Natural killer cell (primary cell): Measurements from ENCODE around the gene ZNF716. TPM values are rescaled to one million over a fixed set of nuclear protein-coding genes. Genes with fewer than 3 reads are reported as not detected.

Experiments
- ATAC-seq, 3 donors: fragments of 150-1000 bp in 2 of 3; fragments of 200-7000 bp in 1 of 3; cut with Tn5 transposase; 1 replicate in 1 of 3; 2 replicates in 2 of 3; pipeline ENCODE4 v1.10.0; 2021; ENCODE audit warnings: mild to moderate bottlenecking in 2 of 3, moderate library complexity in 2 of 3
- DNase-seq, 2 donors: peaks; one replicate each; pipeline versions ENCODE4 v3.0.0 to v3.0.0-alpha.2; 2013 to 2021; ENCODE audit warnings: mixed read lengths in 1 of 2
- H3K27ac ChIP-seq: one replicate; pipeline ENCODE4 v1.5.1; 2013; ENCODE audit warnings: mild to moderate bottlenecking, low read length
- H3K27me3 ChIP-seq: one replicate; pipeline ENCODE4 v1.6.1; 2013; ENCODE audit warnings: low read length; ENCODE audit not compliant: control insufficient read depth, insufficient read depth
- H3K36me3 ChIP-seq: one replicate; pipeline ENCODE4 v1.6.1; 2013; ENCODE audit warnings: low read length; ENCODE audit not compliant: control insufficient read depth, insufficient read depth
- H3K4me1 ChIP-seq: one replicate; pipeline ENCODE4 v1.6.1; 2013; ENCODE audit warnings: low read length; ENCODE audit not compliant: control insufficient read depth, insufficient read depth
- H3K4me3 ChIP-seq: one replicate; pipeline ENCODE4 v1.5.1; 2013; ENCODE audit warnings: low read length
- H3K9me3 ChIP-seq: one replicate; pipeline ENCODE4 v1.6.1; 2013; ENCODE audit warnings: low read length; ENCODE audit not compliant: control insufficient read depth, insufficient read depth
- H3K27ac Mint-ChIP-seq, 2 donors: one replicate each; pipeline ENCODE4 v1.8.0; 2022; ENCODE audit warnings: mild to moderate bottlenecking in 2 of 2, mixed read lengths in 2 of 2, moderate library complexity in 1 of 2
- H3K27me3 Mint-ChIP-seq, 2 donors: one replicate each; pipeline ENCODE4 v1.8.0; 2022; ENCODE audit warnings: low read depth in 2 of 2, mixed read lengths in 2 of 2
- H3K36me3 Mint-ChIP-seq: one replicate; pipeline ENCODE4 v1.8.0; 2022; ENCODE audit warnings: mixed read lengths
- H3K4me1 Mint-ChIP-seq, 2 donors: one replicate each; pipeline ENCODE4 v1.8.0; 2022; ENCODE audit warnings: mixed read lengths in 2 of 2
- H3K4me3 Mint-ChIP-seq: one replicate; pipeline ENCODE4 v1.8.0; 2022; ENCODE audit warnings: mild to moderate bottlenecking, moderate library complexity, mixed read lengths
- H3K9me3 Mint-ChIP-seq, 2 donors: one replicate each; pipeline ENCODE4 v1.8.0; 2022; ENCODE audit warnings: mixed read lengths in 2 of 2
- WGBS: methylation state at CpG from one replicate; pipeline ENCODE4 v1.1.7; 2013; ENCODE audit warnings: missing lambda C conversion rate; ENCODE audit not compliant: insufficient coverage; 5-methylcytosine and 5-hydroxymethylcytosine counted together
- intact Hi-C: fragments of 100-400 bp; cut with micrococcal nuclease; formaldehyde crosslinking; loops from one replicate; pipeline ENCODE4 v1.14.2; 2022
- total RNA-seq, 4 donors: library from RNA; stranded (reverse); fragments of 120-200 nt in 1 of 4; gene quantifications; one replicate each; pipeline versions ENCODE4 v1.2.3 to v1.2.4, GENCODE V29; 2013 to 2022
- TF ChIP-seq, protein P1 (sequence below): fragments of 200-600 bp; IDR thresholded peaks from one replicate; pipeline ENCODE4 v1.8.0; 2022; ENCODE audit warnings: antibody characterized with exemption

Gene ZNF716
- total RNA-seq, 3 donors from 2014 or later (not counting 1 experiment from before 2014, with no cell fraction given) = not detected

DNA sequence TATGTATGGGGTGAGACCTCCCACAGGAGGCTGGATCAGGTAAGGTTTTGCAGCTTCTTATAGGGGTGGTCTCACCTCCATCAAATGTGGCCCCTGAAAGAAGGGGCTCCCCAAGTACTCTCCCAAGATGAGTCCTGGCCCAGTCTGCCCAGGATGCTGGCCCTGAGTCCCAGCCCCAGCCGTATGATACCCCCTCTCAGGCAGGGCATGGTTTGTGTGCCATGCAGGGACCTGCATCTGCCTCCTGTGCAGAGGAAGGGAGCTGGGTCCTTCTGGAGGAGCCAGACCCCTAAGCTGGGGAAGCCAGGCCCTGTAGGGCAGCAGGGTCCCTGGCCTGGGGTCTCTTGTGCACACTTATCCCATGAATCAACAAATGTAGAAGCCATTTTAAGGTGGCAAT lies 35.1 kb upstream of the ZNF716 start:
- Histone ChIP-seq H3K27ac (no peak overlapping the region), H3K9me3 (peaks cover 13% of the 10 kb centered on the region), H3K4me3 (no peak overlapping the region), H3K4me1 (no peaks in the 10 kb centered on the region), H3K36me3 (no peaks in the 10 kb centered on the region), H3K27me3 (no peaks in the 10 kb centered on the region)
- H3K27me3 Mint-ChIP-seq = no peaks in the 10 kb centered on the region
- intact Hi-C loops = no loop called here
- H3K4me3 Mint-ChIP-seq = no peak overlapping the region
- H3K36me3 Mint-ChIP-seq = peaks cover 8% of the 10 kb centered on the region
- peaks cover 0 to 2% of the 10 kb centered on the region in 2 donors for H3K9me3 Mint-ChIP-seq
- ATAC-seq = no peak
- H3K27ac Mint-ChIP-seq = no peak overlapping the region
- no peaks in the 10 kb centered on the region for H3K4me1 Mint-ChIP-seq
- TF ChIP-seq, protein P1, sequence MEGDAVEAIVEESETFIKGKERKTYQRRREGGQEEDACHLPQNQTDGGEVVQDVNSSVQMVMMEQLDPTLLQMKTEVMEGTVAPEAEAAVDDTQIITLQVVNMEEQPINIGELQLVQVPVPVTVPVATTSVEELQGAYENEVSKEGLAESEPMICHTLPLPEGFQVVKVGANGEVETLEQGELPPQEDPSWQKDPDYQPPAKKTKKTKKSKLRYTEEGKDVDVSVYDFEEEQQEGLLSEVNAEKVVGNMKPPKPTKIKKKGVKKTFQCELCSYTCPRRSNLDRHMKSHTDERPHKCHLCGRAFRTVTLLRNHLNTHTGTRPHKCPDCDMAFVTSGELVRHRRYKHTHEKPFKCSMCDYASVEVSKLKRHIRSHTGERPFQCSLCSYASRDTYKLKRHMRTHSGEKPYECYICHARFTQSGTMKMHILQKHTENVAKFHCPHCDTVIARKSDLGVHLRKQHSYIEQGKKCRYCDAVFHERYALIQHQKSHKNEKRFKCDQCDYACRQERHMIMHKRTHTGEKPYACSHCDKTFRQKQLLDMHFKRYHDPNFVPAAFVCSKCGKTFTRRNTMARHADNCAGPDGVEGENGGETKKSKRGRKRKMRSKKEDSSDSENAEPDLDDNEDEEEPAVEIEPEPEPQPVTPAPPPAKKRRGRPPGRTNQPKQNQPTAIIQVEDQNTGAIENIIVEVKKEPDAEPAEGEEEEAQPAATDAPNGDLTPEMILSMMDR = no peak
- WGBS = 83% methylated on average over 1 of the region's 1 CpG
- no peak for DNase-seq

DNA sequence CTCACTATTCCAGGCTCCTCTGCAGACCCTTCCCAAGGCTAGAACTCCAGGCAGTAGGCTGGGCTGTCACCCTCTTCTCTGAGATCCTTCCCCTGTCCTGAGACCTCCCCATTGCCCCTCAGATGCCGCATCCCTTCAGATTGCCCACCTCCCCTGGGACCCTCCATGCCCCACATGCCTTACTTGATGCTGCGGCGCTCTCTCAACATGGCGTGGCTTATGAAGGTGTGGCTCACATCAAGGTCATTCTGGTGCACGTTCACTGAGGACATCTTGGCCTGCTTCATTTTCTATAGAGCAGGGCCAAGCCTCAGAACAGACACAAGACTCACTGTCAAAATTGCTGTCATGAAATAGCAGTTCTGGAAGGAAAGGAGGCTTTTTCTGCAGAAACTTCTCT lies 34.7 kb upstream of the ZNF716 start:
- ATAC-seq (no peak), DNase-seq (no peak)
- intact Hi-C loops = no loop called here
- Histone ChIP-seq H3K4me3 (no peak overlapping the region), H3K27ac (no peak overlapping the region), H3K4me1 (no peaks in the 10 kb centered on the region), H3K27me3 (no peaks in the 10 kb centered on the region), H3K9me3 (peaks cover 13% of the 10 kb centered on the region), H3K36me3 (no peaks in the 10 kb centered on the region)
- Mint-ChIP-seq H3K9me3 (peaks cover 0 to 2% of the 10 kb centered on the region in 2 donors), H3K4me1 (no peaks in the 10 kb centered on the region), H3K36me3 (peaks cover 8% of the 10 kb centered on the region), H3K27ac (no peak overlapping the region), H3K27me3 (no peaks in the 10 kb centered on the region), H3K4me3 (no peak overlapping the region)
- 75% methylated on average over 5 of the region's 5 CpGs for WGBS
- TF ChIP-seq, protein P1 = no peak

DNA sequence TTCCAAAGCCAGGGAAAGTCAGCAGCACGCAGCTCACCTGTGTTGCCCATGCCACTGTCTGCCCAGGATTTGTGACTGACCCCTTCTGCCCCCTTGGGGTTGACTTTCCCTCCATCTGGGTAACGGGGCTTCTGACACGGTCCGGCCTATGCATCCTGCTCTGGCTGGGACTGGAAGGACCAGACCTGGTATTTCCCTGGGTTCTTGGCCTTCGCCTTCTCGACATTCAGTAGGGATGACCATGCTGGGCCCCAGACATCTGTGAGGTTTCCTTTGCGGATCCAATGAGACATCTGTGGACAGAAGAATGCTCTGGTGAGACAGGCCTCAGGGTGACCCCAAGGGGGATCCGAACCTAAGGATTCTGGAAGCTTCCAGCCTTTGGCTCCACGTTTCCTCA lies 34.2 kb upstream of the ZNF716 start:
- TF ChIP-seq, protein P1 = no peak
- no peaks in the 10 kb centered on the region for H3K4me1 Mint-ChIP-seq
- no peak overlapping the region for H3K4me3 Mint-ChIP-seq
- DNase-seq = no peak
- no peak overlapping the region for H3K27ac ChIP-seq
- intact Hi-C loops = no loop called here
- no peak overlapping the region for H3K27ac Mint-ChIP-seq
- H3K4me1 ChIP-seq = no peaks in the 10 kb centered on the region
- no peaks in the 10 kb centered on the region for H3K27me3 ChIP-seq
- H3K4me3 ChIP-seq = no peak overlapping the region
- H3K9me3 ChIP-seq = peaks cover 13% of the 10 kb centered on the region
- no peaks in the 10 kb centered on the region for H3K36me3 ChIP-seq
- ATAC-seq = no peak
- H3K36me3 Mint-ChIP-seq = peaks cover 5% of the 10 kb centered on the region
- 69% methylated on average over 9 of the region's 9 CpGs for WGBS
- H3K9me3 Mint-ChIP-seq = peaks cover 0 to 1% of the 10 kb centered on the region in 2 donors
- no peaks in the 10 kb centered on the region for H3K27me3 Mint-ChIP-seq

DNA sequence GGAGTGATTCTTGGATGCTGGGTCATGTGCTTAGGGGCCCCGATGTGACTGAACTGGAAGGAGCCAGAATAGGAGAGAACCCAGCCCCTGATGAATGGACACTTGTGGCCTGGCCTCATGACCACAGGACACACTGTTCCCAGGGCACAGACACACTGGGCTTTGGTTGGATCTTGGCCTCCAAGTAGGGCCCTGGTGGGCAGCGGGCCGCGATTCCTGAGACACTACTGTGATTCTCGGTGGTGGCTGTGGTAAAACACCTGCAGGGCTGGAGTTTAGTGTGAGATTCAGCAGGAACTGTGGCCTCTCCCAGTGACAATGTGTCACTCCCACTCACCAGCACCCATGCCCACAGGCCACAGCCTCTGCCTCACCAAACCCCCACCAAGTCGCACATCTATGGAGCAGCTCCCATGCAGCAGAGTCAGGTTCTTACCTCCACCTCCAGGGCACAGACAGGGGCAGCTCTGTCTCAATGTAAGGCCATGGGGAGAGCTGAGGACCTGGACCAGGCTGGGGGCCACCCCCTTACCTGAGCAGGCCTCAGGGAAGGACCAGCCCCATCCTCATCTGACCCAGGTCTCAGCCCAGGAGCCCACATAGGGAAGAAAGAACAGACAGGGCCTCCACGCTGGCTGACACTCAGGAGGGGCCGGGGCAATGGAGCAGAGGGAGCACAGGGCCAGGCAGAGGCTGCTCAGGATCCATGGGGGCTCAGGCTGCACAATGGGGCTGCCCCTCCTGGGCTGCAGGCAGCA lies 33.2 kb upstream of the ZNF716 start:
- TF ChIP-seq, protein P1 = no peak
- no peaks in the 10 kb centered on the region for H3K27me3 Mint-ChIP-seq
- ATAC-seq = no peak

More for the DNA sequence above, 33.2 kb upstream of the ZNF716 start:
- Histone ChIP-seq H3K27ac (no peak overlapping the region), H3K4me1 (no peaks in the 10 kb centered on the region), H3K27me3 (no peaks in the 10 kb centered on the region), H3K4me3 (no peak overlapping the region), H3K9me3 (peaks cover 10% of the 10 kb centered on the region), H3K36me3 (no peaks in the 10 kb centered on the region)
- no peaks in the 10 kb centered on the region for H3K36me3 Mint-ChIP-seq
- H3K4me3 Mint-ChIP-seq = no peak overlapping the region
- H3K9me3 Mint-ChIP-seq = peaks cover 3 to 5% of the 10 kb centered on the region in 2 donors
- WGBS = 83% methylated on average over 8 of the region's 8 CpGs
- H3K4me1 Mint-ChIP-seq = no peaks in the 10 kb centered on the region
- DNase-seq = no peak
- H3K27ac Mint-ChIP-seq = no peak overlapping the region
- intact Hi-C loops = no loop called here
